CD1c-positive myeloid dendritic cell (primary cell): ENCODE data around the gene CRPPA.
"Not testable (repeated sequence)": the region's sequence is repeated elsewhere in the genome, so short reads cannot be mapped to it uniquely, and the experiment has no call there.

ENCODE experiments used
- DNase-seq: peaks from one replicate; pipeline ENCODE4 v3.0.0-alpha.2; 2016; ENCODE audit errors: extremely low spot score

Gene CRPPA

DNA sequence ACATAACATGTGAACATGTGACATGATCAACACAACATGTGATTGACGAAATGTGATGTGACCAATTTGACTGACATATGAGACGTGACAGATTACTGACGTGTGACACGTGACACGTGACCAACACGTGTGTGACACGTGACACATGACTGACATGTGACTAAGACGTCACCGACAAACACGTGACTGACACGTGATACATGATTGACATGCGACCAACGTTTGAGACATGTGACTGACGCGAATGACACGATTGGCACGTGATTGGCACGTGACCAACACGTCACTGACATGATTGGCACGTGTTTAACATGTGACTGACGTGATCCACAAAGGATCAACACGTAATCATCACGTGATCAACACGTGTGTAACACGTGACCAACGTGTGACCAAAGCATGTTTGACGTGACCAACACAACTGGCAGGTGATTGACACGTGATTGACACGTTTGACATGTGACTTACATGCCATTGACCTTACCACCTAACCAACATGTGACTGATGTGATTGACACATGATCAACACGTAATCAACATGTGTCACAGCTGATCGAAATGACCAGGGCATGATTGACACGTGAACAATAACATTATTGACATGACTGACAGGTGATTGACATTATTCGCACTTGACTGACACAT, 23.7 kb downstream of the CRPPA start:
- no peak for DNase-seq

DNA sequence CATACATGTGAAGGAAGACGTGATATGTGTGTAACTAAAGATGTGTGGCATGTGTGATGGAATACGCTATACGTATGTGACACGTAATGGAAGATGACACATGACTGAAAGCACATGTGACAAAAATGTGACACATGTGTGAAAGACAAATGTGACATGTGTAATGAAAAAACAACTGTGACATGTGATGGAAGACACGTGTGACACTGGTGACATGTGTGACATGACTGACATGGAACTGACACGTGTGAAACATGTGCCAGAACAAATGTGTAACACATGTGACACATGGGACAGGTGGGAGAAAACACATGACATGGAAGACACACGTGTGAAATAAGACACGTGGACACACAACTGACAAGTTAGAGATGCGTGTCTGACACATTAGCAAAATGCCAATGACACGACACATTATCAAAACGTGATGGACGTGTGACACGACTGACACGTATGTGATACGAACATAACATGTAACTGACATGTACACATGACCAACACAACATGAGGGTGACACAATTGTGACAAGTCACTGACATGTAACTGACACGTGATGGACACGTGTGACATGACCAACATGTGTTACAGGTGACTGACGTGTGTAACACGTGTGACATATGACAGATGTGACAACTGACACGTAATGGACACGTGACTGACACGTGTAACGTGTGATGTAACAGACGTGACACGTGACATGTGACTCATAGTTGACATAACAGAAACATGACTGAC, 24.4 kb downstream of the CRPPA start:
- DNase-seq: no peak

DNA sequence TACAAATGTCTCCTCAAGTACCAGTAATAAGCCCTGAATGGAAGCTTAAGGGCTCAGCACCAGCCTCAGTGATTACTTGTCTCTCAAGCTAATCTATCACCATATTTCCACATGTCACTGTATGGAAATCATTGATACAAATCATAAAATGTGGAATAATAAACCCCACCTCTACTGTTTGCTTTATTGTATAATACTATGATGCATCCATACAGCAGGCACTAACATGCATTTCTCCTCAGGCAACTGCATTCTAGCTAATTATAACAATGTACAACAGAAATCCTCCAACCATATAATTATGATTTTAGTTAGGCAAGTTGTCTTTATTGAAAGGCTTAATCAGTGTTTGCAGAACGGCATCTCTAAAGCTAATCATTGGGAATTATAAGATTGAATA, 26.2 kb downstream of the CRPPA start:
- DNase-seq: no peak

DNA sequence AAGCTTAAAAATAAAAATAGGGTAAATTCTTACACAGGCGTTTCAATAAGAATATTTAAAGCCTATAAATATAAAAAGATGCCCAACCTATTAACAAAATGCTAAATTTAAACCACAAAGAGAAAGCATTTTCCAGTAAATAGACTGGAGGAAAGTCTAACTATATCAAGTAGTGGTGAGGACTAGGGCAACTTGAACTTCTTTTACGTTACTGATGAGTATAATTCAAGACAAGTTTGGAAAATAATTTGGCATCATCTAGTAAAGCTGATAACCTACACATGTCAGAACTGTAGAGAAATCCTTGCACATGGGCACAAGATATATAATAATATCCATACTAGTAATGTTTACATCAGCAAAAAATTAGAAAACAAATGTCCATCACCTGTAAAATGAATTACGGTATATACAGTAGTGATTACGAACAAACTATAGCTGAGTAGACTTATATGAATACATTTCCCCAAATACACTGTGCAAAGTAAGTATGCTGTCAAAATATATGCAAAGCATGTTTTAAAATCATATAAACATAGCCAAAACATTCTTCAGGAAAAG, 27.4 kb downstream of the CRPPA start:
- DNase-seq: no peak

DNA sequence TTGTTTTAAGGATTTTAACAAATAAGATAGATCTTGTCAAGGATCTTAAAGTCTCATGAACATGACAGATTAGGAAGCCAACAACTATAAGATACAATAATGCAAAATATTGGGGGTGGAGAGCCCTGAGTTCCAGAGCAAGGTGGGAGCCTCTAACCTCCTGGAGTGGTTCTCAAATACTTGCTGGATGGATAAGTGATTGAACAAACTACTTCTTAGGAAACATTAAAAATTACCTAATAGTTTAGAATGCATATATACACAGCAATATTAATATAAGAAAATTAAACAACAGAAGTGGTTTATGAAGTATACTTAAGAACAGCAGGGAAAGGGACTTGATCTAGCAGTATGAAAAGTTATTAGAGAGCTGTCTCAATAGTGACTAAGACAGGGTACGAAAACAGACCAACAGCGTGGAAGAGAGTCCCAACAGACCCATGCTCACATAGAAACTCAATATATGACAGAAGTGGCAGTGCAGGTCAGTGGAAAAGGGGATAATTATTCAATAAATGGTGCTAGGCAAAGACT, 28.3 kb downstream of the CRPPA start:
- DNase-seq: no peak

DNA sequence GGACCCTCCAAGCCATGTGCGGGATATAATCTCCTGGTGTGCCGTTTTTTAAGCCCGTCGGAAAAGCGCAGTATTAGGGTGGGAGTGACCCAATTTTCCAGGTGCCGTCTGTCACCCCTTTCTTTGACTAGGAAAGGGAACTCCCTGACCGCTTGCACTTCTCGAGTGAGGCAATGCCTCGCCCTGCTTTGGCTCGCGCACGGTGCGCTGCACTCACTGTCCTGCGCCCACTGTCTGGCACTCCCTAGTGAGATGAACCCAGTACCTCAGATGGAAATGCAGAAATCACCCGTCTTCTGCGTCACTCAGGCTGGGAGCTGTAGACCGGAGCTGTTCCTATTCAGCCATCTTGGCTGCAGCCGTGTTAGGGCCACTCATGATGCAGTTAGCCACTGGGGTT, 37.6 kb downstream of the CRPPA start:
- not testable (repeated sequence) for DNase-seq

DNA sequence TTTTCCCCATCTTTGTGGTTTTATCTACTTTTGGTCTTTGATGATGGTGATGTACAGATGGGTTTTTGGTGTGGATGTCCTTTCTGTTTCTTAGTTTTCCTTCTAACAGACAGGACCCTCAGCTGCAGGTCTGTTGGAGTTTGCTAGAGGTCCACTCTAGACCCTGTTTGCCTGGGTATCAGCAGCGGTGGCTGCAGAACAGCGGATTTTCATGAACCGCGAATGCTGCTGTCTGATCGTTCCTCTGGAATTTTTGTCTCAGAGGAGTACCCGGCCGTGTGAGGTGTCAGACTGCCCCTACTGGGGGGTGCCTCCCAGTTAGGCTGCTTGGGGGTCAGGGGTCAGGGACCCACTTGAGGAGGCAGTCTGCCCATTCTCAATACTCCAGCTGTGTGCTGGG, 38.2 kb downstream of the CRPPA start:
- DNase-seq: not testable (repeated sequence)
